GM18951 (cell line): ENCODE measurements around the gene RPE65.
"Not testable (repeated sequence)": the region's sequence is repeated elsewhere in the genome, so short reads cannot be mapped to it uniquely, and the experiment has no call there.

Source experiments
- POLR2A ChIP-seq: IDR thresholded peaks from 4 replicates; pipeline ENCODE4 v1.6.1; 2011; ENCODE audit warnings: mild to moderate bottlenecking; ENCODE audit not compliant: insufficient read length, insufficient read depth; ENCODE audit errors: extremely low read depth
- in situ Hi-C: fragments of 300-500 bp; cut with MboI; formaldehyde crosslinking; loops from one replicate; pipeline ENCODE4 v1.12.0; 2022; ENCODE audit warnings: low sequenced_read_pairs, mixed read lengths, inconsistent platforms; ENCODE audit not compliant: unreplicated experiment

RPE65 gene

GRCh38 chr1:68431076-68431475 lies 18.7 kb downstream of the RPE65 start:
- in situ Hi-C loops: loop anchor here (25.0 kb wide), 1 partner anchor 294 kb away; no protein-coding TSS in a partner anchor
- no peak for TF ChIP-seq POLR2A

GRCh38 chr1:68429233-68429808 lies 20.4 kb downstream of the RPE65 start:
- no peak for TF ChIP-seq POLR2A
- in situ Hi-C loops: loop anchor here (25.0 kb wide), 1 partner anchor 292 kb away; no protein-coding TSS in a partner anchor

- TF ChIP-seq POLR2A: no peak
- in situ Hi-C loops: loop anchor here (25.0 kb wide), 1 partner anchor 289 kb away; no protein-coding TSS in a partner anchor
Observed at GRCh38 chr1:68426594-68426993, 23.2 kb downstream of the RPE65 start.

- no peak for TF ChIP-seq POLR2A
- in situ Hi-C loops: no loop called here
Observed at GRCh38 chr1:68421350-68421749, 28.4 kb downstream of the RPE65 start.

- in situ Hi-C loops: no loop called here
Observed at GRCh38 chr1:68409426-68409825, 40.3 kb downstream of the RPE65 start.

GRCh38 chr1:68401506-68401905 lies 48.2 kb downstream of the RPE65 start:
- TF ChIP-seq POLR2A: no peak

More at GRCh38 chr1:68409426-68409825, 40.3 kb downstream of the RPE65 start:
- no peak for TF ChIP-seq POLR2A

GRCh38 chr1:68395575-68395974 lies 54.2 kb downstream of the RPE65 start:
- in situ Hi-C loops: not testable (repeated sequence)

More at GRCh38 chr1:68401506-68401905, 48.2 kb downstream of the RPE65 start:
- in situ Hi-C loops: no loop called here

- in situ Hi-C loops: not testable (repeated sequence)
Observed at GRCh38 chr1:68392474-68392873, 57.3 kb downstream of the RPE65 start.

GRCh38 chr1:68385798-68386524 lies 63.8 kb downstream of the RPE65 start:
- in situ Hi-C loops: not testable (repeated sequence)

- in situ Hi-C loops: no loop called here
- no peak for TF ChIP-seq POLR2A
Observed at GRCh38 chr1:68384872-68385411, 64.8 kb downstream of the RPE65 start.

GRCh38 chr1:68384321-68384813 lies 65.4 kb downstream of the RPE65 start:
- in situ Hi-C loops: no loop called here
- TF ChIP-seq POLR2A: no peak

- in situ Hi-C loops: no loop called here
Observed at GRCh38 chr1:68383092-68383491, 66.7 kb downstream of the RPE65 start.

GRCh38 chr1:68379085-68379478 lies 70.7 kb downstream of the RPE65 start:
- in situ Hi-C loops: no loop called here
- no peak for TF ChIP-seq POLR2A

More at GRCh38 chr1:68383092-68383491, 66.7 kb downstream of the RPE65 start:
- TF ChIP-seq POLR2A: no peak
